HG02884 (cell line): ENCODE results near the gene CD47.
A peak's percentile ranks its signal among the peaks of the same experiment; 100 is the strongest.

ENCODE experiments used
- ATAC-seq: cut with Tn5 transposase; IDR thresholded peaks from one replicate; pipeline ENCODE4 v1.9.1; 2021; ENCODE audit warnings: mild to moderate bottlenecking, moderate library complexity; ENCODE audit not compliant: unreplicated experiment

CD47 gene

GRCh38 chr3:108093021-108093420 lies 2.2 kb upstream of the CD47 start:
- ATAC-seq, result no peak

- ATAC-seq, result no peak
Observed at GRCh38 chr3:108092501-108092900, 1.7 kb upstream of the CD47 start.

GRCh38 chr3:108091498-108092250 lies 843 bp upstream of the CD47 start:
- ATAC-seq, result no peak

- ATAC-seq, result peak; percentile 5
Observed at GRCh38 chr3:108090049-108090700, 656 bp downstream of the CD47 start.

- ATAC-seq, result no peak
Observed at GRCh38 chr3:108089579-108089978, 1.3 kb downstream of the CD47 start.

GRCh38 chr3:108088697-108089096 lies 2.1 kb downstream of the CD47 start:
- peak; percentile 49 for ATAC-seq

GRCh38 chr3:108088146-108088545 lies 2.7 kb downstream of the CD47 start:
- ATAC-seq, result no peak

GRCh38 chr3:108086653-108087052 lies 4.2 kb downstream of the CD47 start:
- ATAC-seq, result no peak

GRCh38 chr3:108085810-108086350 lies 5.0 kb downstream of the CD47 start:
- ATAC-seq, result no peak

GRCh38 chr3:108085370-108085769 lies 5.5 kb downstream of the CD47 start:
- ATAC-seq, result no peak

GRCh38 chr3:108079877-108080276 lies 11.0 kb downstream of the CD47 start:
- ATAC-seq, result no peak

GRCh38 chr3:108079043-108079442 lies 11.8 kb downstream of the CD47 start:
- no peak for ATAC-seq

- no peak for ATAC-seq
Observed at GRCh38 chr3:108076564-108076963, 14.3 kb downstream of the CD47 start.

- ATAC-seq, result no peak
Observed at GRCh38 chr3:108073764-108074431, 16.9 kb downstream of the CD47 start.

GRCh38 chr3:108071368-108071767 lies 19.5 kb downstream of the CD47 start:
- ATAC-seq, result no peak

GRCh38 chr3:108070356-108070755 lies 20.5 kb downstream of the CD47 start:
- no peak for ATAC-seq

GRCh38 chr3:108067768-108068167 lies 23.1 kb downstream of the CD47 start:
- no peak for ATAC-seq

GRCh38 chr3:108065096-108065495 lies 25.7 kb downstream of the CD47 start:
- ATAC-seq, result no peak

- no peak for ATAC-seq
Observed at GRCh38 chr3:108064293-108064887, 26.4 kb downstream of the CD47 start.

GRCh38 chr3:108062051-108062450 lies 28.8 kb downstream of the CD47 start:
- ATAC-seq, result peak; percentile 78

- ATAC-seq, result no peak
Observed at GRCh38 chr3:108060331-108060730, 30.5 kb downstream of the CD47 start.
